ENCODE results near the gene RYR1. TPM values are rescaled to one million over a fixed set of nuclear protein-coding genes. Genes with fewer than 3 reads are reported as not detected.

The RYR1 gene
- total and polyA plus RNA-seq, 2 donors (not counting 1 experiment from before 2014, with no cell fraction given), result 0.43 to 3.8 TPM

DNA sequence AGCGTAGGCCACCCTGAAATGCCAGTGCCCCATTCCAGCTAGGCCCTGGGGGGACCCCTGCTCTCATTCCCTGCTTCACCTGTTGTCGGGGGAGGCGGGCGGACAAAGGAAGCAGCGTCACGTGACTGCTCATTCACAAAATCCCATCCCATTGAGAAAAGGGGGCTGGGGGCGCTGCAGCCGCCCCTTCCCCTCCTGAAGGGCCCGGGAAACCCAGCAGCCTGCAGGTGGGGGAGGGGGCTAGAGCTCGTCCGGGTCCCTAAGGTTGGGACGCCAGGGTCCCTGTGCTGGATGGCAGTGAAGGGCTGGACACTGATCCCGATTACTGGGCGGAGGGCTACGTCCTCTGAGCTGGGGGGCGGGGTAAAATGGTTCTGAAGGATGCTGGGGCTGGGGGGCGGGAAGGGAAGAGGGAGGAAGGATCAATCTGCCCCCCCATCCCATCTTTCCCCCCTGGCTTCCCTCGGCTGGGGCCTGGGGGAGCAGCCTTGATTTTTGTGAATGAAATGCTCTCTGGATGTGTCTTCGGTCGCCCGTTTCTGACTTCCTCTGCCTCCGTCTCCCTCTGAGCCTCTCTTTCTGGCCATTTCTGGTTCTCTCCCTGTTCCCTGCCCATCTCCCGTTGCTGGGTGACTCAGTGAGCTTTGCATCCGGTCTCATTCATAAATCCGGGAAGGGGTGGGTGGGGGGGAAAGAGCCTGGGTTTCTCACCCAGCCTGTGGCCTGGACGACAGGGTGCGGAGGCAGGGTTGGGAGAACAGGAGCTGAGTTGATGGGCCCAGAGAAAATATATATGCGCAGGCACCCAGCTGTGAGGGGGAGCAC is 44.2 kb upstream of the RYR1 start:
- peak overlapping the region; percentile 97 for H3K4me2 ChIP-seq (replicated peaks; ENCODE audit: low read depth, low read length, poor library complexity, severe bottlenecking)
- peaks cover 38% of the 10 kb centered on the region for H4K20me1 ChIP-seq (ENCODE audit: control insufficient read depth, insufficient read depth, low read length, poor library complexity, severe bottlenecking)
- Mint-ChIP-seq H3K4me3 (peak overlapping the region; percentile 64), H3K9me3 (ENCODE audit: insufficient read depth) (no peaks in the 10 kb centered on the region), H3K27ac (peak overlapping the region; percentile 21), H3K27me3 (peaks cover 35% of the 10 kb centered on the region), H3K4me1 (peaks cover 34% of the 10 kb centered on the region)
- H3K27me3 ChIP-seq (replicated peaks in 1 of 4; ENCODE audit: control extremely low read depth in 1 of 4, control insufficient read depth in 3 of 4, insufficient read depth in 4 of 4, low read length in 3 of 4), result peaks cover 0 to 51% (median 25%) of the 10 kb centered on the region in 4 experiments
- peaks cover 37% of the 10 kb centered on the region in 2 donors for H3K4me1 ChIP-seq (ENCODE audit: control insufficient read depth in 2 of 2, insufficient read depth in 2 of 2, low read length in 2 of 2)
- H3K36me3 ChIP-seq (replicated peaks in 1 of 2; ENCODE audit: control extremely low read depth in 1 of 2, control insufficient read depth in 1 of 2, extremely low read depth in 1 of 2, insufficient read depth in 2 of 2, low read length in 1 of 2), result peaks cover 0 to 8% of the 10 kb centered on the region in 2 experiments
- peak overlapping the region in 3 of 5 experiments; percentile 23 to 77 (median 40) for H3K4me3 ChIP-seq (ENCODE audit: control extremely low read depth in 1 of 5, extremely low read depth in 1 of 5, insufficient read depth in 1 of 5, low read depth in 2 of 5, low read length in 4 of 5)
- intact Hi-C loops (cut with micrococcal nuclease), result loop anchor here (5.0 kb wide), 1 partner anchor 228 kb away; the partner anchor contains the start of genes EIF3K and MAP4K1
- TF ChIP-seq, protein P1, sequence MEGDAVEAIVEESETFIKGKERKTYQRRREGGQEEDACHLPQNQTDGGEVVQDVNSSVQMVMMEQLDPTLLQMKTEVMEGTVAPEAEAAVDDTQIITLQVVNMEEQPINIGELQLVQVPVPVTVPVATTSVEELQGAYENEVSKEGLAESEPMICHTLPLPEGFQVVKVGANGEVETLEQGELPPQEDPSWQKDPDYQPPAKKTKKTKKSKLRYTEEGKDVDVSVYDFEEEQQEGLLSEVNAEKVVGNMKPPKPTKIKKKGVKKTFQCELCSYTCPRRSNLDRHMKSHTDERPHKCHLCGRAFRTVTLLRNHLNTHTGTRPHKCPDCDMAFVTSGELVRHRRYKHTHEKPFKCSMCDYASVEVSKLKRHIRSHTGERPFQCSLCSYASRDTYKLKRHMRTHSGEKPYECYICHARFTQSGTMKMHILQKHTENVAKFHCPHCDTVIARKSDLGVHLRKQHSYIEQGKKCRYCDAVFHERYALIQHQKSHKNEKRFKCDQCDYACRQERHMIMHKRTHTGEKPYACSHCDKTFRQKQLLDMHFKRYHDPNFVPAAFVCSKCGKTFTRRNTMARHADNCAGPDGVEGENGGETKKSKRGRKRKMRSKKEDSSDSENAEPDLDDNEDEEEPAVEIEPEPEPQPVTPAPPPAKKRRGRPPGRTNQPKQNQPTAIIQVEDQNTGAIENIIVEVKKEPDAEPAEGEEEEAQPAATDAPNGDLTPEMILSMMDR (IDR thresholded peaks at IDR 0.05), result no peak
- no peak for TF ChIP-seq EZH2 (IDR thresholded peaks at IDR 0.05; ENCODE audit: borderline replicate concordance, insufficient read depth, low read depth, low read length, poor library complexity, severe bottlenecking)
- H2AFZ ChIP-seq (ENCODE audit: insufficient read depth, low read depth, low read length, poor library complexity, severe bottlenecking), result no peak overlapping the region
- H3K79me2 ChIP-seq (ENCODE audit: control insufficient read depth, insufficient read depth, low read length), result no peaks in the 10 kb centered on the region
- peaks cover 0 to 30% (median 0%) of the 10 kb centered on the region in 3 donors for H3K9me3 ChIP-seq (ENCODE audit: control extremely low read depth in 1 of 3, control insufficient read depth in 2 of 3, insufficient read depth in 1 of 3, low read length in 2 of 3)
- H3K9ac ChIP-seq (ENCODE audit: low read length), result peak overlapping the region; percentile 29
- no peak overlapping the region for H3K27ac ChIP-seq (ENCODE audit: low read length in 2 of 2)
- ATAC-seq (ENCODE audit: low read depth) (no peak), DNase-seq (peak; percentile 35)
- 15% methylated on average over 9 of the region's 28 CpGs for WGBS (ENCODE audit: insufficient coverage)
- ChIA-PET CTCF (interaction anchor here (0.6 to 2.7 kb wide), 3 partner anchors 14 to 474 kb away, joined by 3 to 9 read pairs (median 3); partner anchors contain the start of gene FAM98C), POLR2A (interaction anchor here (0.6 to 2.5 kb wide), 5 partner anchors 14 to 353 kb away, joined by 3 to 11 read pairs (median 3); partner anchors contain the start of genes FAM98C and PSMD8)

Measured in B cell (primary cell).